Smooth muscle cell of the brain vasculature (primary cell): ENCODE data around the gene UCP2.

ENCODE experiments used
- DNase-seq: peaks from one replicate; pipeline ENCODE4 v3.0.0-alpha.2; 2012; ENCODE audit warnings: low read depth, low spot score

UCP2 gene

DNA sequence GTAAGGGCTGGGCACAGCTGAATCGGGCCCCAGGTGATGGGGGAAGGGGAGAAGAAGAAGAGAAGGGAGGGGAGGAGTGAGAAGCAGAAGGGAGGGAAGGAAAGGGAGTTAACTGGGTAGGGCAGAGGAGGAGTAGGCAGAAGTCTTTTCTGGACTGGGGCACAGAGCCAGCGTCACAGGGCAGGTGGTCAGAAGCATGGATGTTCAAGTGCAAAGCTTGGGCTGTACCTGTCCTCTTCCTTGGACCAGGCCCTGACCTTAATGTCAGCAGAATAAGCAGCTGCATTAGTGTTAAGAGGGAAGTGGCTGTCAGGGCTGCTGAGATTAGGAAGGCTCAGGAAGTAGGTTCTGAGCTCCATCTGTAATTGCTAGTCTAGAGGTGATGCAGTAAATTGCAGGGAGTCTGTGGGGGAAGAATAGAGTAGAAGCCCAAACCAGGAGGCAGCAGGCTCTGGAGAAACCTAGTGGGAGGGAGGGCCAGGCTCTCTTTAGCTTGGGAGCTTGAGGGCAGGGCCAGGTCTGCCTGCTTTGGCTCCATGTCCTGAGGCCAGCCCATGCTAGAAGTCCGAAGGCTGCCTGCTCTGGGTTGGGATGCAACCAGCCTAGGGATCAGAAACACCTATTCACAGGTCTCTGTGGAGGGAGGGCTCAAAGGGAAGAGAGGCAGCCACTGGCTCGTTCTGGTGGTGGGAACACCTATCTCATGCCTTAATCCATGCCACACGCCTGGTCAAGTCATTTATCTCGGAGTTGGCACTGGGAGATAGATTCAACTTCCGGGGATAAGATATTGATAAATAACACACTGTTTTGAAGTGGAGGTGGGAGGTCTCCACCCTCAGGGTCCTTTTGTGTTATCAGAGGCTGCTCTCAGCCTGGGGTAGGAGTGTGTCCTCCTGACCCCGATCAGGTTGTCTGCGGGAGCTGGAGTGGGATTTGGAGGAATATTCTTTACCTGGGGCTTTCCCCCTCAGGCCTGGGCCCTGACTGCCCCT lies 28.0 kb upstream of the UCP2 start:
- DNase-seq: no peak

DNA sequence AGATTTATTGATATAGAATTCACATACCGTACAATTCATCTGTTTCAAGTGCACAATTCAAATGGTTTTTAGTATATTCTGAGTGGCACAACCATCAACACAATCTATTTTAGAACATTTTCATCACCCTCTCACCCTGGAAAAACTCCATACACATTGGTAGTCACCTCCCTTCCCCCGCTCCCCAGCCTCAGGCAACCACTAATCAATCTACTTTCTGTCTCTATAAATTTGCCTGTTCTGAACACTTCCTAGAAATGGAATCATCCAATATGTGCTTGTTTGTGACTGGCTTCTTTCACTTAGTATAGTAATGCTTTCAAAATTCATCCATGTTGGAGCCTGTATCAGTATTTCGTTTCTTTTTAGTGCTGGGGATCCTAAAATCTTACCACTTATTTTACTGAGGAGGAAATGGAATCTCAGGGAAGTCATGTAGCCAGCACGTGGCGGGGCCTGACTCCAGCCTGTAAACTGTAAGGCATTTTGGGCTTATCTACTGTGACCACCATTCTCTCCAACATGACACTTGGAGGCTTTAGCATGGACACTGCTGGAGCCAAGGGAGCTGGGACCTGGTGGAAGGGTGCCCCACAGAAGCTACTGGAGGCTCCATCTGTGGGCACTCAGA lies 27.1 kb upstream of the UCP2 start:
- no peak for DNase-seq

DNA sequence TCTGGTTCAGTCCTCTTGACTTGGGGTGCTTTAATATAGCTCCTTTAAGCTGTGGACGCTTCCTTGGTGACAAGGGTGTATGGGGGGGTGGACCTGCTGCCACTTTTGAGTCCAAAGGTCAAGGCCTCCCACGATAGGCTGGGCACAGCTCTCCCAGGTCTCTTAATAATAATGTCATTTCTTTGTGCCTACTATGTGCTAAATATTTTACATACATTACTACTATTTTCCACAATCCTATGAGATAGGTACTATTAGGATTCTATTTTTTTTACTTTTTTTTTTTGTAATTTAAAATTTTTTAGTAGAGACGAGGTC lies 26.5 kb upstream of the UCP2 start:
- no peak for DNase-seq

DNA sequence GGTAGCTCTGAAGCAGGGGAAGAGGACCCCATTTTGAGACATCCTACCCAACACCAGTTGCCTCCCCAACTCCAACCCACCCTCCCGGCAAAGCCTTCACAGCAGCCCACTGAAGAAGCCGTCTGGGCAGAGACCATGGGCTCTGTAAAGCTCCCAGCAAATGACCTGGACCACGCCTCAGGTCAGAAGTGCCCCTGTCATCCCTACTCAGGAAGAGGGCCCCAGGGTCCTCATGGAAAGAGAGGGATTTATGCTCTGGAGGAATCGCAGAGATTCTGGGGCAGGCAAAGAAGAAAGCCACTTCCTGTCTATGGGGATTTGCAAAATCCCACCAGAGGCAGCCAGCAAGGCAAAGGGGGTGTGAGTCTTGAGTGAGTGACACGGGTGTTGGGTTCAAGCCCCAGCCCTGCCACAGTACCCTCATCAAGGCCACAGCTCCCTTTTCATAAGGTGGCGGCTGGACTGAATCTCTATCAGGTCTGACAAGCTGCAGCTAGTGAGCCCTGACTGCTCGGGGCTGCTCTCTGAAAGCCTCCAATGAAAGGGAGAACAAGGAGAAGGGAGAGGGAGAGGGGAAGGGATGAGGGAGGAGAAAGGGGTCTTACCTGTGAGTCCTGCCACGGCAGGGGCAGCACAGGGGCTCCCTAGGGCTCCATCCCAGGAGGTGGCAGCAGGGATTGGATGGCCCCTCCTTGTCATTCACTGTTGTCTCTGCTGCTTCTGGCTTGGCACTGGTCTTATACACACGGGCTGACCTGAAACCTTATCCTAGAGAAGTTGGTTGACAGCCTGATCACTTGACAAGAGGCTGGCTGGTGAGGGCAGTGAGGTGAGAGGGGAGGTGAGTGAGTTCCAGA lies 26.0 kb upstream of the UCP2 start, which contains the start of gene UCP3:
Gene UCP3 (minus strand): TSS at position 713 of the 857 bp plus-strand sequence. CDS start 2,043 bp downstream, outside the sequence.
- DNase-seq: no peak

DNA sequence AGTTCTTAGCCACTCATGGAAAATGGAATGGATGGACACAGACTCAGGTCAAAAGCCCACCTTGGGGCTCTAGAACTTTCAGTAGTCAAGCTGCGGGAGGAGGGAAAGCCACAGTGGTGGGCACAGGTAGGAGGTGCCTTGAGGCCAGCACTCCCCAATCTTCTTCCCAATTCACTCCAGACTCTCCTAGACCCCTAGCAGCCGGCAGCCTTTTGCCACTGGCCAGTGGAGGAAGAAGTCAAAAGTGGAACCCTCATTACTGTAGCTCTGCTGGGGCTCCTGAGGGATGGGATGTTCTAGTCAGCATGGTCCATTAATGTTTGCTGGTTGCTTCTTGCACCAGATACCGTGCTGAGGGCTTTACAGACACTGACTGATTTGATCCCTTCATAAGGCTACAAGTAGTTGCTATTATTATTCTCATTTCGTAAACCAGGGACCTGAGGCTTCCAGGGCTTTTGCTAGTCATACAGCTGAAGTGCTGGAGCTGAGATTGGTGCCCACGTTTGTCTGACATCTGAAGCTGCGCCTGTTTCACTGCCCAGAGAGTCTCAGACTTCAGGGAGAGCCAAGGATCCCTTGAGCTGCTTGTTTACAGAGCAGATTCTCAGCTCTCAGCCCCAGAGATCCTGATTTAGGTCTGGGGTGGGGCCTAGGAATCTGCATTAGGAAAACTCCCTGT lies 25.2 kb upstream of the UCP2 start:
- DNase-seq: no peak

DNA sequence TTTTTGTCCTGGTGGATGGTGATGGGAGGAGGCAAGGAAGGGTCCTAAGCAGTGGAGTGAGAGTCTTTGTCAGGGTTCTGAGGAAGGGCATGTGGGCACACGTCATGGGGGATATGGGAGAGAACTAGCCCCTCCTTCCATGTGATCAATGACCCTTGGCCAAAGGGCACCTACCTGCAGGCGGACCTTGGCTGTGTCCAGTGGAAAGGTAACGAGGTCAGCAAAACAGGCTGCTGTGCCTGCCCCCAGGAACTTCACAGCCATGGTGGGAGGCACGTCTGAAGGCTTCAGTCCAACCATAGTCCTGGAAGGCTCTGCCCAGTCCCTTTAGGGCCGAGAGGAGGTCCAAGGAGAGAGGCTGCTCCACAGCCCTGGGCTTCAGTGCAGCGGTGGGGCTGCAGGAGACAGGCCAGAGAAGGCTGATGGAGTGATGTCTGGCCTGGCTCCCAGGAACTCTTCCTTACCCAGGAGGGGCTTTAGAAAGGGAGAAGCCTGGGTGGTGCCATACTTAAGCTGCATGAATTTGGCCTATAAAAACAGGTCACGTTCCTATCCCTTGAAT lies 24.2 kb upstream of the UCP2 start:
- DNase-seq: no peak

DNA sequence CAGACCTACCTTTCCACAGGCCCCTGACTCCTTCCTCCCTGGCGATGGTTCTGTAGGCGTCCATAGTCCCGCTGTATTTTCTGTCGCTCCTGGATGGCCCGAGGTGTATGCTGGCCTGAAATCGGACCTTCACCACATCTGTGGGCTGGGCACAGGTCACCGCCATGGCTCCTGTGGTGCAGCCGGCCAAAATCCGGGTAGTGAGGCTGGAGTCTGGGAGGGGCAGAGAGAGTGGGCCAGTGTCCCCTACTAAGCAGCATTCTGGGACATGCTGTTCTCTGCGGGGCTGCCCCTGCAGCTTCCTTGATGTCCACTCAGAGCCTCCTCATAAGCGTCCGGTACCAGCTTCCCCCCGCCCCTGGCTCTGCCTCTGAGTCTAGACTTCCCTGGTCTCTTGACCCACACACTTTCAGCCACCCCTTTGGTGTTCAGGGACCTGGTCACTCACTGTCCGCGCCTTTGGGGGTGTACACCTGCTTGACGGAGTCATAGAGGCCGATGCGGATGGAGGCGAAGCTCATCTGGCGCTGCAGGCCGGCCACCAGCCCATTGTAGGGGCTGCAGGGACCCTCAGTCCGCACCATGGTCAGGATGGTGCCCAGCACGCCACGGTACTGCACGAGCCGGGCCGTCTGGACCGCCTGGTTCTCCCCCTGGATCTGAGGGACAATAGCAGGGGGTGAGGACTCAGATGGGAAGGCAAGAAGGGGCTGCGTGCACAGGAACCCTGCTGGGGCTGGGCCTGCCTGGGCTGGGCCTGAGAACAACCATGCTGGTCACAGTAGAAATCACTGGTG lies 23.3 kb upstream of the UCP2 start:
- DNase-seq: no peak

DNA sequence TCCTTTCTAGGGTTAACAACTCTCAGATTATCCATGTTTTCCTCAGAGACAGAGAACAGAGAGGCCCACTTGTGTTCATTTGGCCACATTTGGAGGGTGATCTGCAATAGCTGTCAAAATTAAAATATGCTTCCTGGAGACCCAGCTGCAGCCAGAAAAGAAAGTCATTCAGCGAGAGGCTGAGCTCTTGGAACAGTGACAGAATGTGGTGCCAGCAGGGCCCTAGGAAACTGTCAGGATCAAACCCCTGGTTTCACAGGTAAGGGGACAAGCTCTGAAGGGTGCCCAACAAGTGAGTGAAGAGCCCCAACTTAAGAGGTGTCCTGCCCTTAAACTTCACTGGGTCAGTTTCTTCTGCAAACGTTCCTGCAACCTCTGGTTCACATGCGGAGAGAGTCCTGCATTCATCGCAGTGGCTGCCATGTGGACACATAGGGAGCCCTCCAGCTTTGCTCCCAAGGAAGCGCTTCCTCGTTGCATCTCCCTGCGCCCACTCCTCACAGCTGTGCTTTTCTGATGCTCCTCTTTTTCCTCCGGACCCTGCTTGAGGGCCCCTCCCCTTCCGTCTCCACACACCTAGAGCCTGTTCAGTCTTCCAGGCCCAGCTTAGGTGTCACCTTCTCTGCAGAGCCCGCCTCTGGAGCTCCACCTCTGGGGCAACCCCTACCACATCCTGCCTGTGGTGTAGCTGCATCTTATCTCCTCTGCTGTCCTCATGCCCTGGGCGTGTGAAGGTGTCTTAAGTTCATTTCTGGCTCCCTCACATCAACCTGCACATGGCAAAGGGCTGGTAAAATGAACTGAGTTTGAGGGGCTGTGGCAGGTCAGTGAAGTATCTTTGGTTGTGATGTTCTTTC lies 22.3 kb upstream of the UCP2 start:
- no peak for DNase-seq

DNA sequence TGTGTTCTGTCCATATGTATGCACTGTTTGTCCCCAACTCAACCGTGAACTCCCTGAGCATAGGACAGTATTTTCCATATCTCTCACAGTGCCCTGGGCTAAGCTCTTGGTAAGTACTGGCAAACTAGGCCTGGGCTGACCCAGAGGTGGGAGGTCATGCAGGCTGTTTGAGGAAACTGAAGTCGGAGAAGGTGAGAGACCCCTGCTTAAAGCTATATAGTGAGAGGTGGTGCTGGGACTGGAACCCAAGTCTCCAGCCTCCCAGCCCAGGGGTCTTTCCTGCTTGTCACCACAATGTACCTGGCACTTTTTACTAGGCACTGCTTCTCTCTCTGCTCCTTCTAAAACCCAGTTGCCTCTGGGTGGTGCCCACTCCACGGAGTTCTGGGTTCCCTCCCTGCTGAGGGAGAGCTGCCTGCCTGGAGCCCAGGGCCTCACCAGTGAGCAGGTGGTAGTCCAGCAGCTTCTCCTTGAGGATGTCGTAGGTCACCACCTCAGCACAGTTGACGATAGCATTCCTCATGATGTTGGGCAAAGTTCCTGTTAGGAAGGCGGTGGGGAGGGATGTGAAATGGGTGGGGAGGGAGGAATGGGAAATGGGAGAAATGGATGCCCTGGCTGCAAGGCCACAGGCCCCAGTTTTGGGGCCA lies 21.5 kb upstream of the UCP2 start:
- no peak for DNase-seq

DNA sequence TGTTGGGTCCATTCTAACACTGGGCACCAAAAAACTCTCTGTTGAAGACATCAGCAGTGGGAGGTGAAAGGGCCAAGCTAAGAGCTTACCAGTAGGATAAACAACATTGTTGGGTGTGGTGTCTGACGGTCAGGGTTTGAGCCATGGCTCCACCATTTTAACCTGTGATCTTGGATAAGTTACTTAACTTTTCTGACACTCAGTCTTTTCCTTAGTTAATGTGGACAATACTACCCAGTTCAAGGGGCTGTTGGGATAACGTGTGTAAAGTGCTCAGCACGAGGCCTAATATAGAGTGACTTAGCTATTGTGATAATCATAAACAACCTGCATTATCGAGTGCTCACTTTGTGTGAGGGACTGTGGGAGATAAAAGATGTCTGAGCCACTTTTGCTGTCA lies 20.2 kb upstream of the UCP2 start:
- no peak for DNase-seq

DNA sequence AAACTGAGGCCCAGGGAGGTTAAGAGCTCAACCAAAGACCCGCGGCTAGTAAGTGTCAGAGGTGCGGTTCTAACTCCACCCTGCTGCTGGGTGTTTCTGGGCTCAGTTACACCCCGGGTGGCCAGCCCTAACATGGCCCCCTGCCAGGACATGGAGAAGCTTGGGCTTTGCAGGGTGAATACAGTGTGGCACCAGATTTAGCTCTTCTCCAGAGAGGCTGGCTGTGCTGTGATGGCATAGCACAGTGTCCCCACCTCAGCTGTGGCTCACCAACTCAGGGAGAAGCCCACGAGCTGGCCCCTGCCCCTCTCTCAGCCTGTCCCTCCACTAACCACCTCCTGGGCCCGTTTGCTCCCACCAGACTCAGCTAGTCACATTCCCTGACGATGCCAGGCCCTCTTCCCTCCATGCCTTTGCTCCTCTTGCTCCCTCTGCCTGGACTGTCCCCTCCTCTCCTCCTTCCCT lies 19.2 kb upstream of the UCP2 start:
- no peak for DNase-seq

DNA sequence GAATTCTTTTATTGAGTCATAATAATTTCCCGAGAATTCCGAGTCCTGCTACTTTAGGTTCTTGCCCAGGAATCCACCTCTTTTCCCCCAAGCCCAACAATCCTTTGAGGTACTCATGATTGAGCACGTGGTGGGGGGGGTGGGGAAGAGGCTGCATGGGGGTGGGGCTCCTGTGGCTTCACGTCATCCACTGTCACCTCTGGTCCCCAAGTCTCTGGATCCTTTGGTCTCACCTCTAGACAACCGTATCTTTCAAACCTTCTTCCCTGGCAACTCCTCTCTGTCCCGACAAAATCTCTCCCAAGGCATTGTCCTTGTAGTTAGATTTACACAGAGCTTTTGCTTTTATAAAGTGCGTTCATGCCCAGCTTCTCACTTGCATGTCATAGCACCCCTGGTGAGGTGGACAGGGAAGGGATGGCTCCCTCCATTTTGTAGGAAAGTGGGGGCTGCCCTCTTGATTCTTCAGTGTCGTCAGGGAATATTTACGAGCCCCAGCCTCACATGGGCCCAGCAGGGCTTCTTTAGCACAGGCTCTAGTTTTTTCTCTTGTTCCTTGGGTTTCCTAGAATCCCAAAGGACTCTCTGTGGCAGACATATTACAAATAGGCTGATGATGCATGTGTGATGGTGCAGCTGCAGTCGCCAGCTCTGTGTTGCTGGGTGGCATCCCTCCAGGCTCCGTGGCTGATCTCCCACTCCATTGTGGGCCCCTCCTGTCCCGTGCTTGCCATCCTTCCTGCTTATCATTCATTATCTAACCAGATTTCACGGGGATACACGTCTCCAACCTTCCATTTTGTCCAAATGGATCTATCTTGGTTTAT lies 17.9 kb upstream of the UCP2 start:
- DNase-seq: no peak

DNA sequence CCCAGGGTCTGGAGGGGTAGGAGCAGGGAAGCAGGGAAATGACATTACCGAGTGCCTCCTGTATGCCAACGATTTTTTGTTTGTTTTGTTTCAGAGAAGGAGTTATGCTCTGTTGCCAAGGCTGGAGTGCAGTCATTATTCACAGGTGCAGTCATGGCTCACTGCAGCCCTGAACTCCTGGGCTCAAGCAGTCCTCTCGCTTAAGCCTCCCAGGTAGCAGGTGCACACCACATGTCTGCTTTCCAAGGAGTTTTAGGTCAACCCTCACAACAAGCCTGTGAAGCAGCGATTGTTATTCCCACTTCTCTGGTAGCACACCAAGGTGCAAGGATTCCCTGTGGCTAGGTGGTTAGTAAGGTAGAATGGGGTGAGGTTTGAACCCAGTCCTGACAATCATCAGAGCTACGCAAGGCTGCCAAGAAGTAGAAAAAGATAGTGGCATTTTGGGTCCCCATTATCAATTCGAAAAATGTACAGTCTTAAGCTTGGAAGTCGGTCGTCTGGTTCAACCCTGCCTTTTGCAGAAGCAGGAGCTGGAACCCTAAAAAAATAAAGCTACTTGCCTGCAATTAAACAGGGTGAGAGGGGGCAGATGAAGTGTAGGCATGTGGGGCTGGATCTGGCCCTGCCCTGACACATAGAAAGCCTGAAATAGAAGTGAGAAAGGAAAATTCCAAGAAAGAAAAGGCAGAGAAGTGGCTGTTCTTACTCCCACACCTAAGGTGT lies 17.1 kb upstream of the UCP2 start:
- DNase-seq: no peak

DNA sequence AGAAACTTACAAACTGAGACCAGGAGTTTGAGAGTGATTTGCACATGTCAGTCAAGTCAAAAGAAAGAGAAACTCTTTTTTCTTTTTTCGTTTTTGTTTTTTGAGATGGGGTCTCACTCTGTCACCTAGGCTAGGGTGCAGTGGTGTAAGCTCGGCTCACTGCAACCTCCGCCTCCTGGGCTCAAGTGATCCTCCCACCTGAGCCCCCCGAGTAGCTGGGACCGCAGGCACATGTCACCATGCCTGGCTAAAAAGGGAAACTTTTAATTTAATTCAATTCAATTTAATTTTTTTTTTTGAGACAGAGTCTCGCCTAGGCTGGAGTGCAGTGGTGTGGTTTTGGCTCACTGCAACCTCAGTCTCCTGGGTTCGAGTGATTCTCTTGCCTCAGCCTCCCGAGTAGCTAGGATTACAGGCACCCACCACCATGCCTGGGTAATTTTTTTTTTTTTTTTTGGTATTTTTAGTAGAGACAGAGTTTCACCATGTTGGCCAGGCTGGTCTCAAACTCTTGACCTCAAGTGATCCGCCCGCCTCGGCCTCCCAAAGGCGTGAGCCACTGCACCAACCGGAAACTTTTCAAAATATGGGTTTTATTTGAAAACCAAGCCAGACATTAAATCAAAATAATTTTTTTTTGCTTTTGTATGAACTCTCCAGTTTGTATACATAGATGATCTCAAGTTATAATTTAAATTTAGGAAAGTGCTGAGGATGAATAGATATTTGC lies 16.4 kb upstream of the UCP2 start:
- no peak for DNase-seq

DNA sequence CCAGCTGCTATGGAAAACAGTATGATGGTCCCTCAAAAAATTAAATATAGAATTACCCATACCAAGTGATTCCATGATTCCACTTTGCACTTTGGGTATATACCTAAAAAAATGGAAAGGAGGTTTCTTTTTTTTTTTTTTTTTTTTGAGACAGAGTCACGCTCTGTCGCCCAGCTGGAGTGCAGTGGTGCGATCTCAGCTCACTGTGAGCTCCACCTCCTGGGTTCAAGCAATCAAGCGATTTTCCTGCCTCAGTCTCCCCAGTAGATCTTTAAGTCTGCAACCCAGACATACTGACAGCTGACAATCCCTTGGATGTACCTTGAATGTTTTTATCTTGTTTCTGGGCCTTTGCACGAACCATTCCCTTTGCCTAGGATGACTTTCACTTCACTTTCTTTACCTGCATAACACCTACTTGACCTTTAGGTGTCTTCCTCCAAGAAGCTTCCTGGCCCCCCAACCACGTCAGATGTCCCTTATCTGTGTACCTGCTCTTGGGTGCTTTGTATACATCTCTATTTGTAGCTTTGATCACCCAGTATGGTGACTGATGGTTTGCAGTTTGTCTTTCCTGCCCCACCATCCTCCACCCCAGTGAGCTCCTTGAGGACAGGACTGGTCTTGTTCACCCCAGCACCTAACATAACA lies 14.6 kb upstream of the UCP2 start:
- no peak for DNase-seq

DNA sequence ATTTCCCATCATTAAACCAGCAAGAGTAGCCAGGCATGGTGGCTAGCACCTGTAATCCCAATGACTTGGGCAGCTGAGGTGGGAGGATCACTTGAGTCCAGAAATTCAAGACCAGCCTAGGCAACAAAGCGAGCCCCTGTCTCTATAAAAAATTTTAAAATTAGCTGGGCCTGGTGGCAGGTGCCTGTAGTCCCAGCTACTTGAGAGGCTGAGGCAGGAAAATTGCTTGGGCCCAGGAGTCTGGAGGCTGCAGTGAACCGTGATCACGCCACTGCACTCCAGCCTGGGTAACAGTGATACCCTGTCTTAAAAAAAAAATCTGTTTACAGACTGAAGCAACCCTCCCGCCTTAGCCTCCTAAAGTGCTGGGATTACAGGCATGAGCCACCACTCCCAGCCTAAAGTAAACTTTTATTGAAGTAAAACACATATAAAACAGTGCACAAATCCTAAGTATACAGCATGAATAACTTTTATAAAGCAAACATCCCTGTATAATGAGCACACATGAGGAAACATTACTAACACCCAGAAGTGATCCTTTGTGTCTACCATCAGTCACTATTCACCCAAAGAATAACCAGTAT lies 13.6 kb upstream of the UCP2 start:
- no peak for DNase-seq
